IPS DF 6.9 (cell line): ENCODE measurements around the gene CELA3B.
"Not testable (repeated sequence)": the region's sequence is repeated elsewhere in the genome, so short reads cannot be mapped to it uniquely, and the experiment has no call there.

Experiments
- DNase-seq: peaks from one replicate; pipeline ENCODE4 v3.0.0-alpha.2; 2013; ENCODE audit warnings: low read depth, low spot score
- H3K27ac ChIP-seq: one replicate; pipeline ENCODE4 v1.5.1; 2013; ENCODE audit warnings: low read length, control low read depth
- H3K27me3 ChIP-seq: 2 replicates; pipeline ENCODE4 v1.6.1; 2013; ENCODE audit warnings: mild to moderate bottlenecking, low read length; ENCODE audit not compliant: control insufficient read depth, insufficient read depth
- H3K36me3 ChIP-seq: 2 replicates; pipeline ENCODE4 v1.6.1; 2013; ENCODE audit warnings: low read length; ENCODE audit not compliant: control insufficient read depth, insufficient read depth
- H3K4me1 ChIP-seq: 2 replicates; pipeline ENCODE4 v1.6.1; 2013; ENCODE audit warnings: low read length; ENCODE audit not compliant: control insufficient read depth, insufficient read depth
- H3K4me3 ChIP-seq: 2 replicates; pipeline ENCODE4 v1.5.1; 2013; ENCODE audit warnings: mild to moderate bottlenecking, low read length
- H3K9me3 ChIP-seq: 2 replicates; pipeline ENCODE4 v1.6.1; 2013; ENCODE audit warnings: low read length, inconsistent platforms; ENCODE audit not compliant: control insufficient read depth, insufficient read depth
- WGBS: extraction: QIAGEN DNeasy Blood & Tissue Kit; methylation state at CpG from one replicate; pipeline ENCODE4 v1.1.7; 2013; ENCODE audit warnings: mixed read lengths, missing lambda C conversion rate; ENCODE audit not compliant: insufficient read length, insufficient coverage; 5-methylcytosine and 5-hydroxymethylcytosine counted together

CELA3B gene

DNA sequence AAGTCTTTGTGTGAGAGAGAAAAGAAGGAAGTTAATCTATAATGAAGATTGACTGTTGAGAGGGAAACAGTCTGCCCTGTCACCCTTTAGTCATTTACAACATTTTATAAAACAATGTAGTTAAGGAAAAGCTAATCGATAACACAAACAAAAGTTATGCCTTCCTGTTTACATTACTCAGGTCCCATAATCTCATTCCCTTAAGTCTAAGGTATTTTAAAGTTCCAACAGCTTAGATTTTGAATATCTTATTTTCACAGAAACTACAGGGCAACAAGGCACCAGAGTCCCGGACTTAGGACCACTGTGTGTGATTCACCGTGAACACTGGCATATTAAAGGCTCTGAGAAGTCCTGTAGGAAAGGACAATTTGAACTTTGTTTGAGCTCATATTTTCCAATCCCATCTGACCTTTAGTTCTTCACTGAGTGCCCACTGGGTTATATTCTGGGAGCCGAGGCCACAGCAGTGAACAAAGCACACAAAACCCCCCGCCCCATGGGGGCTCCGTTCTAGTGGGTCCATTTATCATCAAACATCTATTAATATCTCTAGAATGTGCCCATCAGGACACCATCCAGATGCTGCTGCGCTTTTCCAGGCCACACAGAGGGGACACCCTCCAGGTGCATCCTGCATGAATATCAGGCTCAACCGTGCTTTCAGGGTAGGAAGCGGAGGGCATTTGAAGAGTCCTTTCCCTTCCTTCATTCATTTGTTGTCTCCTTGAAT, 21.2 kb downstream of the CELA3B start:
- not testable (repeated sequence) for H3K4me3 ChIP-seq, H3K9me3 ChIP-seq, H3K36me3 ChIP-seq, H3K27me3 ChIP-seq, H3K27ac ChIP-seq, DNase-seq, H3K4me1 ChIP-seq
- WGBS, result no CpG with 5 or more reads among the region's 9 CpGs

DNA sequence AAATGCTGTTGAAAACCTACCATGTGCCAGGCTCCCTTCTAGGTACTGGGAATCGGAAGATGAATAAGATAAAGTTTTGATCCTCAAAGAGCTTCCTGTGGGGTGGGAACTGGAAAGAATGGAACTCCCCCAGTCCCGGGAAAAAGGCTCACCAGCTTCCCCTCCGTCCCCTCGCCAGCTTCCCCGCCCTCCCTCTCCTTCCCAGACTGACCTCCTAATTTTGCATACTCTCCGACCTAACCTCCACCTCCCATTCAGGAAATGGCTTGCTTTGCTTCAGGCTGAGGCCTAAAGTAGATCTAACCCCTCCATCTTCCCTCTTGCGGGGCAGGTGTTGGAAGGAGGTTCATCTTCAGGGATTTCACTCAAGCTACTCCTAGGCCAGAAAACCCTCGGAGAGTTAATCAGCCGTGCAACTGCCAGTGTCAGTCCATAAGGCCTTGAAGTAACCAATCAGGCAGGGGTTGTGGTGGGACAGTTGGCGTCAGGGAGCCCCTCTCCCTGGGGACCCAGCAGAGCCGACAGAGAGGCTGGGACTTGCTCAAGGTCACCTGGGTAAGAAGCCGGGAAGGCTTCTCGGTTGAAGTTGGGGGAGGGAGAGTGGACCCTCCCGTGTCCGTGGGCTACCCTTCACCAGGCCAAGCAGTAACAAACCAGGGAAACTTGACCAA, 21.9 kb downstream of the CELA3B start:
- H3K36me3 ChIP-seq, H3K9me3 ChIP-seq, H3K27me3 ChIP-seq, H3K27ac ChIP-seq, H3K4me3 ChIP-seq, H3K4me1 ChIP-seq, DNase-seq: not testable (repeated sequence)
- no CpG with 5 or more reads among the region's 15 CpGs for WGBS

DNA sequence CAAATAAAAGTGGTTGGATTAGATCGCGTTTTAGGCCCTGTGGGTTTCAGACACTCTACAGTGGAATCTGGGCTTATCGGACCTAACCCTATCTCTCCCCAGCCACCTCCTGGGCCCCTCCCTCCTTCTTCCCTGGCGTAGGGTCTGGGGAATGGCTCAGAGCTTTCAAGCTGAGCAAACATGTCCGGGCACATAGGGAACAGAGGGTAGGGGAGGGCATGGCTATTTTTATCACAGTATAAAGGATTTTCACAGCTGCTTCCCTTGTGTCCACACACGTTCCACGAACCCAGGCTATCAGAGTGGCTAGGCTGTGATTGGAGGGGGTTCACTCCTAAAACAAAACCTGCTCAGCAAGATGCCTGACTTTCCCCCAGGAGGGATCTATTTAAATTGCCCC, 22.8 kb downstream of the CELA3B start:
- WGBS, result no CpG with 5 or more reads among the region's 7 CpGs

DNA sequence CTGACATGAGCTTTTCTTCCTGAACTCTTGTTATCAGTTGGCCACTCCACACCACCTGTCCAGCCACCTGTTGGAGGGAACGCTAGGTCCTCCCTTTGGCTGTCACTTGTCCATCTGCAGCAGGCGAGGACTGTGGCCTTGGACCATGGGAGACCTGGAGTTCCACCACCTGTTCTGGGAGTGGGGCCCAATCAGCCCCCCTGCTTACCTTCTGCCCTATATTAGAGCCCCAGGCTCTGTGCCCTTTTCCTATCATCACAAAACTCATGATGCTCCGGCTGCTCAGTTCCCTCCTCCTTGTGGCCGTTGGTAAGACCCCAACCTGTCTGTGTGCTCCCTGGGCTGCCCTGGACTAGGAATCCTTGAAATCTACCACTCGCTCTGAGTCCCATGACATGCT, 24.6 kb downstream of the CELA3B start, which contains the start of gene CELA3A:
Gene CELA3A, plus strand, starts transcription at position 249 of the 400 bp plus-strand sequence. Its CDS starts 18 bp downstream, at position 267.
- H3K4me3 ChIP-seq, result no peak within 1 kb of the TSS
- whole genome bisulfite sequencing, result no CpG with 5 or more reads among the region's 5 CpGs
- H3K36me3 ChIP-seq, result no peaks in the 10 kb centered on the region
- H3K27ac ChIP-seq, result no peak within 1 kb of the TSS
- no peaks in the 10 kb centered on the region for H3K4me1 ChIP-seq
- no peaks in the 10 kb centered on the region for H3K27me3 ChIP-seq
- no peak for DNase-seq
- no peaks in the 10 kb centered on the region for H3K9me3 ChIP-seq

More for the DNA sequence above, 22.8 kb downstream of the CELA3B start:
- not testable (repeated sequence) for H3K4me3 ChIP-seq, DNase-seq, H3K27me3 ChIP-seq, H3K36me3 ChIP-seq, H3K27ac ChIP-seq, H3K4me1 ChIP-seq, H3K9me3 ChIP-seq

DNA sequence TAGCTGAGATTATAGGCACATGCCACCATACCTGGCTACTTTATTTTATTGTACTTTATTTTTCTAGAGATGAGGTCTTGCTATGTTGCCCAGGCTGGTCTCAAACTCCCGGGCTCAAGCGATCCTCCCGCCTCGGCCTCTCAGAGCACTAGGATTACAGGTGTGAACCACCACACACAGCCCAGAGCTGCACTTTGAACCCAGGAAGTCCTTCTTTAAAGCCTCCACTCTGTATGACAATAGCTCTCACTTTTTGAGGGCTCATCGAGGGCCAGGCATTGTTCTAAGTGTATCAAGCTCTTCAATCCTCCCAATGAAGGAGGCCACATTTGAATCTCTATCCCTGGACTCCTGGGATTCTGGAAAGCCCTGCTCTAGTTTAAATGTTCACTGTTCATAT, 25.6 kb downstream of the CELA3B start:
- no CpG with 5 or more reads among the region's 5 CpGs for WGBS
- not testable (repeated sequence) for H3K4me1 ChIP-seq, H3K4me3 ChIP-seq, H3K36me3 ChIP-seq, DNase-seq, H3K27me3 ChIP-seq, H3K27ac ChIP-seq, H3K9me3 ChIP-seq

DNA sequence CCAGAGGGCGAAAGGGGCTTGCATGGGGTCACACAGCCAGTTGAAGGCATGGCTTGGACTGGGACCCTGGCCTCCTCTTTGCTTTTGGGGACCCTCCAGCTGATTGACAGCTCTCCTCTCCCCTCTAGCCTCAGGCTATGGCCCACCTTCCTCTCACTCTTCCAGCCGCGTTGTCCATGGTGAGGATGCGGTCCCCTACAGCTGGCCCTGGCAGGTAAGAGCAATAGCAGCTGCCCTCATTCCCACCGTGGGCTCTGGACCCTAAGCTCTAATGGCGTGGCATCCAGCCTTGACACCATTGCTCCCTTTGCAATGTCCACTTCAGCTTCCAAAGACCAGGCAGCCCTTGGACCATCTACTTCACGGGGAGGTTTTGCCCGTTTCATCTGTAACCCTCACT, 26.1 kb downstream of the CELA3B start:
- H3K4me1 ChIP-seq, H3K27ac ChIP-seq, DNase-seq, H3K27me3 ChIP-seq, H3K36me3 ChIP-seq, H3K9me3 ChIP-seq, H3K4me3 ChIP-seq: not testable (repeated sequence)
- WGBS, result no CpG with 5 or more reads among the region's 8 CpGs

DNA sequence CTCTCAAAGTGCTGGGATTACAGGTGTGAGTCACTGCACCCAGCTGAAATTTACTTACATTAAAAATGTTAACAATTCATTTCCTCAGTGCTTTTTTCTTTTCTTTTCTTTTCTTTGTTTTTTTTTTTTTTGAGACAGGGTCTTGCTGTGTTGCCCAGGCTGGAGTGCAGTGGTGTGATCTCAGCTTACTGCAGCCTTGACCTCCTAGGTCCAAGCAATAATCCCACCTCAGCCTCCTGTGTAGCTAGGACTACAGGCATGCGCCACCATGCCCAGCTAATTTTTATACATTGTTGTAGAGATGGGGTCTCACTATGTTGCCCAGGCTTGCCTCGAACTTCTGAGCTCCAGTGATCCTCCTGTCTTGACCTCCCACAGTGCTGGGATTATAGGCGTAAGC, 27.1 kb downstream of the CELA3B start:
- H3K36me3 ChIP-seq, H3K27ac ChIP-seq, DNase-seq, H3K4me3 ChIP-seq, H3K4me1 ChIP-seq, H3K9me3 ChIP-seq, H3K27me3 ChIP-seq: not testable (repeated sequence)
- no CpG with 5 or more reads among the region's 3 CpGs for WGBS

DNA sequence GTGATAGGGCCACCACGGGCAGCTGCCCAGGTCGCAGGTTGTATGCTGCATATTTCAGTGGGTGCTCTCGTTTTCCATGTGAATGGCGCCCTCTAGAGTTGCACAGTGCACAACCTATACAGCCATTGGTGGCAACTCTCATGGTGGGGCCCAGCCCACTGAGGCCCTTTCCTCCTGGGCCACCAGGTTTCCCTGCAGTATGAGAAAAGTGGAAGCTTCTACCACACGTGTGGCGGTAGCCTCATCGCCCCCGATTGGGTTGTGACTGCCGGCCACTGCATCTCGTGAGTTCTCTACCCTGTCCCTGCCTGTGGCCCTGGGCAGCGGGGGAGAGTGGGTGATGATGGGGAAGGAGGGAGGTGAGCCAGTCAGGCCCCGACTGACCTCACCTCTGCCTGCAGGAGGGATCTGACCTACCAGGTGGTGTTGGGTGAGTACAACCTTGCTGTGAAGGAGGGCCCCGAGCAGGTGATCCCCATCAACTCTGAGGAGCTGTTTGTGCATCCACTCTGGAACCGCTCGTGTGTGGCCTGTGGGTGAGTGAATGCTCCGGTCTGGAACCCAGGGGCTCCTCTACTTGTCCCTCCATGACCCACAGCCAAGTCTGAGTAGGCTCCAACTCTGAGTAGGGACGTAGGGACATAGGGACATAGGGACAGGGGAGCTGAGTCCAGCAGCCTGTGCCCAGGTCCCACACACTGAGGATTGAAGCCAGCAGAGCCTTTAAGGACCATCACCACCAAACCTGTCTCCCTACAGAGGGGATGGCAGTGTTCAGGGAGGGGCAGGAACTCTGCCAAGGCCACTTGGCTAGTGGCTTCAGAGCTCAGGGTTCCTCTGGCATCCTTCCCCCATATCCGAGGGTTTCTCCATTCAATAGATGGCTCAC, 28.7 kb downstream of the CELA3B start:
- H3K27me3 ChIP-seq, H3K36me3 ChIP-seq, H3K4me1 ChIP-seq, H3K9me3 ChIP-seq, H3K27ac ChIP-seq, DNase-seq, H3K4me3 ChIP-seq: not testable (repeated sequence)
- no CpG with 5 or more reads among the region's 18 CpGs for WGBS

DNA sequence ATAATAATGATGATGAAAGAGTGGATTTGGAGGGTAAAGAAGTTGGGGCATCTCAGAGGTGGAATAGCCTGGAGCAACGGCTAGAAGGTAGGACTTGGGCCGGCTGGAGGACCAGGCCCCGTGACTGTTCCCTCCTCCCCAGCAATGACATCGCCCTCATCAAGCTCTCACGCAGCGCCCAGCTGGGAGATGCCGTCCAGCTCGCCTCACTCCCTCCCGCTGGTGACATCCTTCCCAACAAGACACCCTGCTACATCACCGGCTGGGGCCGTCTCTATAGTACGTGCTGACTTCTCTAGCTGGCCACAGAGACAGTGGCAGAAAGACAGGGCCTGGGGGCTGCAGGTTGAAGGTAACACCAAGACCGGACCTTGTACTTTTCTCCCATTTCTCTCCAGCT, 29.9 kb downstream of the CELA3B start:
- H3K36me3 ChIP-seq, H3K27me3 ChIP-seq, DNase-seq, H3K9me3 ChIP-seq, H3K27ac ChIP-seq, H3K4me3 ChIP-seq, H3K4me1 ChIP-seq: not testable (repeated sequence)
- WGBS, result no CpG with 5 or more reads among the region's 13 CpGs

DNA sequence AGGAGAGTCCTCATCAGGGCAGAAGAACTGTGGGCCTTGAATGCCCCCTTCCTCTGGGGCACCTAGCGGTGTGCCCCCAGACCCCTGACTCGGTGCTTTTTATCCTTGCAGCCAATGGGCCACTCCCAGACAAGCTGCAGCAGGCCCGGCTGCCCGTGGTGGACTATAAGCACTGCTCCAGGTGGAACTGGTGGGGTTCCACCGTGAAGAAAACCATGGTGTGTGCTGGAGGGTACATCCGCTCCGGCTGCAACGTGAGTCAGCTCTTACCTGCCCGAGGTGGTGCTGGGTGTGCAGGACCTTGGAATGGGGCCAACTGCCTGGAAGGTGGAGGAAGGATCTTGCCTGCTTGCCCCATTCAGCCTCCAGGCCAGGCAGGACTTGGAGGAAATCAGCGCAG, 30.4 kb downstream of the CELA3B start:
- not testable (repeated sequence) for H3K27ac ChIP-seq, H3K36me3 ChIP-seq, H3K27me3 ChIP-seq, H3K9me3 ChIP-seq, DNase-seq, H3K4me1 ChIP-seq, H3K4me3 ChIP-seq
- no CpG with 5 or more reads among the region's 10 CpGs for WGBS
